HG03575 (cell line): Measurements from ENCODE around the gene CPLX1.

Experiments used
- ATAC-seq: cut with Tn5 transposase; IDR thresholded peaks from one replicate; pipeline ENCODE4 v1.9.1; 2021; ENCODE audit not compliant: unreplicated experiment, insufficient number of reproducible peaks, low FRiP score; ENCODE audit errors: extremely low read depth

The CPLX1 gene

GRCh38 chr4:825971-826330 is at the start of gene CPLX1:
TSS of gene CPLX1 (minus strand) at chr4:826129. CDS start at chr4:824522, 1,607 bp downstream.
- ATAC-seq: no peak

- no peak for ATAC-seq
Observed at GRCh38 chr4:874971-875817, 49.3 kb upstream of the CPLX1 start.

GRCh38 chr4:874056-874455 is 48.1 kb upstream of the CPLX1 start:
- ATAC-seq: no peak

DNA sequence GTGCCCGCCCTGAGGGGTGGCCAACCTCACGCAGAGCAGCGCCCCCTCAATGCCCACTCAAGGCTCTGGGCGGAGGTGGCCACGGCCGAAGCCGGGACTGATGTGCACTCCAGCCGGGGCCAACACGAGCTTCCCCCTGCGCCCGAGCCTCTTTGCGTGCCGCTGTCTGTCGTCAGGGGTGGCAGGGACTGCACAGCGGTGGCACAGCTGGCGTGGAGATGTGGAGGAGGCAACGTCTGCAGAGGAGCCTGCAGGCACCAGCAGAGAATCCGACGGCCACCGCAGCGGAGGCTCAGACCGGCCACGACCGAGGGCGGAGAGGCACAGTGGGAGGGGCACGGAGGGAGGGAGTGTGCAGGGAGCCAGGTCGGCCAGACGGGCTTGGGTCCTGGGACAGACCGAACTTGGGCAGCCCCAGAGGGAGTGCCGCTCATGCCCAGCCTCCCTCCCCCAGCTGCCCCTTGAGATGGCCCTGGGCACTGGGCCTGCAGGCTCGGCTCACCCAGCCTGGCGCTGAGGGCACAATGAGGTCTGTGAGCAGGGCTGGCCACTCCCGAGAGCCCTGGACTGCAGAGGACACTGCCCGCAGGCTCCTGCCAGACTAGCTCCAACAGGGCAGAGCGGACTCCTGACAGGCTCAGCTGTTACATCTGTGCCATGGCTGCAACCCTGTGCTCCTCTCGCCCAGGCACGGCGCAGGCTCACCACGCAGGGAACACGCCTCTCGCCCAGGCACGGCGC is 46.5 kb upstream of the CPLX1 start:
- ATAC-seq: no peak

GRCh38 chr4:871484-871883 is 45.6 kb upstream of the CPLX1 start:
- ATAC-seq: no peak

GRCh38 chr4:870951-871350 is 45.0 kb upstream of the CPLX1 start:
- ATAC-seq: no peak

DNA sequence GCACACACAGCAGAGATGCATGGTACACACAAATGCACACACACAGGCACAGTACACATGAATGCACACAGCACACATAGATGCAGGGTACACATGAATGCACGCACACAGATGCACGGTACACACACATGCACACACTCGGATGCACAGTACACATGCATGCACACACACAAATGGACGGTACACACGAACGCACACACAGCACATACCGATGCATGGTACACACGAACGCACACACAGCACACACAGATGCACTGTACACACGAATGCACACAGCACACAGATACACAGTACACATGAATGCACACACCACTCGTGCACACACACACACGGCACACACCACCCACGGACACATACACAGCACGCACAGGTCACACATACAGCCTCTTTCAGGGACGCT is 43.8 kb upstream of the CPLX1 start:
- ATAC-seq: no peak

DNA sequence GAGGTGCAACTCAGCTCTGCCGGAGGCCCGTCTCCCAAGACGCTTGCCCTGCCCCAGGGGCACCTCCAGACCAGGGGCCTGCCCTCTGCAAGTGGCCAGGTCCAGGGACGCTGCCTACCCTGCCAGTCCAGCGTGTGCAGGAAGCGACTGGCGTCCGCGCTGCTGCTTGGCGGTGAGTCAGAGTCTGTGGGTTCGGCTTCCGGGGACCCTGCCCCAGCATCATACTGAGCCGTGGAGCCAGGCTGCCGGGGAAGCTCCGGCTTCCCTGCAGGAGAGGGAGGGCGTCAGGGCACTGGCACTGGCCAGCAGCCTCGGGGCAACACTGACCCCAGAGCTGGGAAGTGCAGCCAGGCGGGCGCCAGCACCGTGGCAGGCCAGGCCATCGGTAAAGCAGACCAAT is 42.5 kb upstream of the CPLX1 start:
- ATAC-seq: no peak

DNA sequence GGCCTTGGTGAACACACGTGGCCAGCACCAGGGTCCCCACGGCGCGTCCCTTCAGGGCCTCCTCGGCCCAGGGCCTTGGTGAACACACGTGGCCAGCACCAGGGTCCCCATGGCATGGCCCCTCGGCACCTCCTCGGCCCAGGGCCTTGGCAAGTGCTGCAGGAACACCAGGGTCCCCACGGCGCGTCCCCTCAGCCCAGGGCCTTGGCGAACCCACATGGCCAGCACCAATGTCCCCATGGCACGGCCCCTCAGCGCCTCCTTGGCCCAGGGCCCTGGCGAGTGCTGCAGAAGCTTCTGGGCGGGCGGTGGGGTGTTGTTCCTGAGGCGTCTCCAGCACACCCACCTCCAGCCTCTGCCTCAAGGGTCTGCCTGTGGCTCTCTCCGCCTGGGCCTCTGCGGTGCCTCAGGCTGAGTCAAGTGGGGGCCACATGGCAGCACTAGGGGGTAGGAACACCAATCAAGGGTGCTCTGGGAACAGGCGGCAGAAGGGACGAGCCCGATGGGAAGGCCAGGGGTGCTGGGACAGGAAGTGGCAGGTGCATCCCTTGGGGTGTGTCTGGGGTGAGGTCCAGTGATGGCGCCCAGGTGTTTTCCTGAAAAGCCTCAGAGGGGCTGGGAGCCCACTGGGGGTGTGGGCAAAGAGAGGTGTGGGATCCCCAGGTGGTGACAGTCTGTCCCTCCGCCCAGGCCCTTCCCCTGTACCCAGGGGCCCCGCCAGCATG is 41.8 kb upstream of the CPLX1 start:
- no peak for ATAC-seq

DNA sequence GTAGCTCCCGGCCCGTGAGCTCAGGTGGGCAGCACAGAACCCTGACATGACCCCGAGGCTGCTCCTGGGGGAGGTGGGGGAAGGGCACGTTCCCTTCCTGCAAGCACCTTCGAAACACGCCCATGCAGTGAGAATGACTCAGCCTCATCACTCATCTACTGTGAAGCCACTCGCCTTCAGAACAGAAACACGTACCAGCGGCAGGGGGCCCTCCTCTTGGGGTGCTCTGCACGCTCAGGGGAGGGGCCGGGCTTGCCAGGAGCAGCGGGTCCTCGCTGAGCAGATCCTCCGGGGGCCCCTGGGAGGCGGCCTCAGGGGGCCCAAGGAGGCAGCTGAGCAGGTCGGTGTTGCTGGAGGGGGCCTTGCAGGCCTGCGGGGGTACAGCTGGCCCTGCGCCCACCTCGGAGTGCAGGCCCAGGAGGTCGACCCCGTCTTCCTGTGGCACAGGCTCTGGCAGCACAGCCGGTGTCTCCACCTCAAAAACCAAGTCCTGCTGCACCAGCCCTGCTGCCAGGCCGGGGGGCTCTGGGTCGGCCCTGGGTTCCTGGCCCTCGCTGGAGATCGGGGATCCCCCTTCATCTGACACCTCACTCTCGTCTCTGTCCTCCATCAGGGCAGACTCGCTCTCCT is 40.9 kb upstream of the CPLX1 start:
- ATAC-seq: no peak

DNA sequence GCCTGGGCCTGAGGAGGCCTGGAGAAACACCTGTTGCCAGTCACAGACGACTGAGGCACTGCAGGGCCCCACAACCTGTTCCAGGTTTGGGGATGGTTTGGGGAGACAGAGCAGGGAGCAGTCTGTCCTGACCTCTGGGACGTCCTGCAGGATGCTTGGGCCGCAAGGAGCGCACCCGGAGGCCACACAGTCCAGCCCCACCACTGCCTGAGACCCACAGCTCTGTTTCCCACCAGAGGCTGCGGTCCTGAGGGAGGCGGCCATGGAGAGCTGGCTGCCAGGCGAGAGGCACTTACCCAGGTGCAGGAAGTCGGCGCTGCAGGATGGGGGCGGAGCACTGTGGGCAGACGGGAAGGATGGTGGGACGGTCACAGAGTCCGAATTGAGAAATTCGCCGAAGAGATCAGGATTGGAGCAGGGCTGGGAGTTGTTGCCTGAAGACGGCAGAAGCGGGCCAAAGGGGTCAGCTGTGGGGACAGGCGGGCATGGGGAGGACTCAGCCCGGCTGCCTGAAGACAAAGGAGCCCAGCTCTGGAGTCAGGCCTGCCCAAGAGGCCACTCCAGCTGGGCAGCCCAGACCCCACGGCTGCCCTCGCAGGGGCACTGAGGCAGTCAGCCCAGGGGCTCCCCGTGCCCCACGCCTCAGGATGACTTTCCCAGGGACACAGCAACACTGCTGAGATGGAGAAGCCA is 40.3 kb upstream of the CPLX1 start:
- no peak for ATAC-seq

GRCh38 chr4:865572-865971 is 39.6 kb upstream of the CPLX1 start:
- no peak for ATAC-seq

DNA sequence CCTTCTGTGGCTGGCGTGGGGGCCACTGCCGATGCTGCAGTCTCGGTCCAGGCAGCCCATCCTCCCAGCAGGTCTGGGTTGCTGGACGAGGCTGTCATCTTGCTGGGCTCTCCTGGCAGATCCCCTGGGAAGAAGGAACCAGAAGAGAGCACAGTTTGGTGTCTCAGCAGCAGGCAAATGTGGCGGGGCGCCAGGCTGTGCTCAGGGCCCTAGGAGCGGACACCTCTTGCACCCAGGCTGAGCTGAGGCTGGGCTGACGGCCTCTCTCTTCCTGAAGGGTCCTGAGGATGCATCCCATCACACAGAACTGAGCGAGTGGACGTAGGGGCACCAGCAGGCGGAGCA is 39.2 kb upstream of the CPLX1 start:
- ATAC-seq: no peak

GRCh38 chr4:864456-865120 is 38.7 kb upstream of the CPLX1 start:
- ATAC-seq: no peak

- ATAC-seq: no peak
Observed at GRCh38 chr4:860561-860960, 34.6 kb upstream of the CPLX1 start.

- no peak for ATAC-seq
Observed at GRCh38 chr4:859496-859895, 33.6 kb upstream of the CPLX1 start.

DNA sequence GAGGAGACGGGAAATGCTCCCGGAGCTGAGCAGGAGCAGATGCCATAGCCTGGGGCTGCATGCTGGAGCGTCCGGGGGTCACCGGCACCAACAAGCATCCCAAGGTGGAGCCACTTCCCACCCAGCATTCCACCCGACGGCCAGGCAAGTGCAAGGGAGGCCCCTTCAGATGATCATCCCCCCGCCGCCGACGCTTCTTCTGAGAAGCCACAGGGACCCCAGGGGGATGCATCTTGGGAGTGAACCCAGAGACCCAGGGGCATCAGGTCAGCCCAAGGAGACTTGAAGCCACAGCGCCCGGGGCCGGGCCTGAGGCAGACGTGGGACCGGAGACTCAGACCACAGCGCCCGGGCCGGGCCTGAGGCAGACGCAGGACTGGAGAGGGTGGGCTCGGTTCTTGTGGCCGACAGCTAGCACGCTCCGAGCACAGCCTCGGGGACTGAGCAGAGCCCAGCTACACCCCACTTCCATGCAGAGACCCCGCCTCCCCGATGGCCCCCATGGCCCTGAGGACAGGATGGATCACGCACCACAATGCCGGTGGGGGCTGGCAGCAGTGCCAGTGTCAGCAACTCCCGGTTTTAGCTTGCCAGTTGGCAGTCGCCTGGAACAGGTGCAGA is 33.0 kb upstream of the CPLX1 start:
- ATAC-seq: no peak

DNA sequence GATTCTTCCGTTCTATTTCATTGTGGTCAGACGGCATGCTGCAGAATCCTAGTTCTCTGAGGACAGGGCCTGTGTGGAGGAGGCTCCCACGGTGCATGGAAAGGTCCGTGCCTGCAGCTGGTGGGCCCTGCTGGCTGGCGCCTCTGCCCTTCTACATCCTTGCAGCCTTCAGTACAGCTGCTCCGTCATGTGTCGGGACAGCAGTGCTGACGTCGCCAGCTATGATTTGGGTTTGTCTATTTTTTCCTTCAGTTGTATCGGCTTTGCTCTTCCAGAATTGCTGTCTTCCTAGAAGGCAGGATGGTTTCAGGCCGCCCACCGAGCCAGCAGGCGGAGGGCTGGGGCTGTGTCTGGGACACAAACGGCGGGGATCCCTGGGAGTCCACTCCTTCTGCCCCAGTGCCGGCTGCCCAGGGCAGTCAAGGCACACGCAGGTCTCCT is 32.1 kb upstream of the CPLX1 start:
- no peak for ATAC-seq
